AML-193 (cell line): ENCODE measurements around the gene GAMT.
"Not testable (repeated sequence)": the region's sequence is repeated elsewhere in the genome, so short reads cannot be mapped to it uniquely, and the experiment has no call there.

Experiments
- DNase-seq, 2 experiments: peaks; one replicate each; lab custom pipeline; 2025; lab: John Stamatoyannopoulos, UW

GAMT gene

GRCh38 chr19:1401138-1401888 lies at the start of gene GAMT:
Gene GAMT, minus strand, starts transcription at chr19:1401542. Its CDS starts 66 bp downstream, at chr19:1401476.
- DNase-seq: no peak

GRCh38 chr19:1449467-1450442 lies 48.4 kb upstream of the GAMT start, which contains the start of gene APC2:
Gene APC2, plus strand, starts transcription at chr19:1450121. Its CDS starts 2,881 bp downstream, at chr19:1453002.
- DNase-seq: no peak

DNA sequence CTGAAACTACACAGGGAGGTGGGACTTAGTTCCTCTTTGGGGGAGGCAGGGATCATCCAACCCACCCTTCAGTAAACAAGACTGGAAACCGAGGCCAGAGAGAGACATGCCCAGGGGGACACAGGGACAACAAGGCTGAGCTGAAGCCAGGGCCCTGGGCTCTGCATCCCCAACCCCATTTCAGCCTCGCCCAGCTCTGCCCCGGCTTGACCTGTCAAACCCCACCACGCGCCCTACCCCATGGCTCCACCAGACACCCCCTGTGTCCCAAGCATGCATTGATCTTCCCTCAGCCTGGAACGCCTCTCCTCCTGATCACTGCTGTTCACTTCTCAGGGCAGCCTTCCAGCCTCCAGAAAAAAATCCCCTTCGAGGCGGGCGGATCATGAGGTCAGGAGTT lies 46.6 kb upstream of the GAMT start:
- DNase-seq: no peak

DNA sequence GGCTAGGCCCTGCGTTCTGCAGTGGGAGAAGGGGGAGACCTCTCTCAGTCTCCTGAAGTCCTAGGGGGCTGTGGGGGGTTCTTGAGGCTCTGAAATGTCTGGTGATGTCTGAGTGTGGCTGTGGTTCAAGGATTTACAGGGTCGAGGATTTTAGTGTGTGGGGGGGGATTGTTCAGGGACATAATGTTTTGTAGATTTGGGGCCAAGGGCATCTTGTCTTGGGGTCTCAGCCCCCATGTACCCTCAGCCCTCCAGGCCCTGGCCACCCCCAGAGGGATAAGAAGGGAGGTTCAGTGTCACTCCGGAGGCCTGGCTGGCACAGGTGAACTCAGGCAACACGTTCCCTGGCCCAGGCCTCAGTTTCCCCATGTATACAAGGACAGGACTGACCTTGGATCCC lies 46.2 kb upstream of the GAMT start:
- DNase-seq: no peak

GRCh38 chr19:1446713-1447481 lies 45.6 kb upstream of the GAMT start:
- no peak for DNase-seq

DNA sequence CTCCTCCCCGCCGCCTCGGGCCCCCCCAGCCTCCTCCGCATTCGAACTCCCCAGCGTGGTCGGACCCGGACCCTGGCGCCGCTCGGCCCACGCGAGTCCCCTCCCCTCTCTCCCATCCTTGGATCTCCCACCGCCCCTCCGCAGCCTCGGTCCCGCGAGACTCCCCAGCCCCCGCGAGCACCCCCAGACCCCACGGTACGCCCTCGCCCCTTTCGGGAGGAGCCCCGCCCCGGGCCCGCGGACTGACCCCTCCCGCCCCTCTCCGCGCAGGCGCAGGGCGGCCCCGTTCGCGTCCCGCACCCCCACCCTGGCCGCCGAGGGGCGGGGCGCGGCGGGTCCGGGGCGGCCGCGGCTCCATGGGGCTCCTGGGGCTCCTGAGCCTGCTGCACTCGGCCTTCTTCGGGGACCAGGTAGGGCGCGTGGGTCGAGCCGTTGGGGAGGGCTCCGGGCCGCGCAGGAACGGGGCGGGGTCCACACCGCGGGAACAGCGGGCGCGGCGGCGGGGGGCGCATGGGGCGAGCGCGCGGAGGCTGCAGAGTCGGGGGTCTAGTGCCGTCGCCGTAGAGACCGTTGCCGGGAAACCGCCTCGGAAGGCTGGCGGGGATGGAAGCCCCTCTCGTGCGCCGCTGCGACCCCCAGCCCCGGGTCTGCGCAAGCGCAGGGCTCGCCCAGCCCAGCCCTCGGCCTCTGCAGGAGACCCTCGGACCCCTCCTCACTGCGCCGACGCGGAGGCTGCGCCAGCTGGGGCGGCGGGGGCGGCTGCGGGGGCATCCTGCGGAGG lies 44.8 kb upstream of the GAMT start:
- DNase-seq: no peak

DNA sequence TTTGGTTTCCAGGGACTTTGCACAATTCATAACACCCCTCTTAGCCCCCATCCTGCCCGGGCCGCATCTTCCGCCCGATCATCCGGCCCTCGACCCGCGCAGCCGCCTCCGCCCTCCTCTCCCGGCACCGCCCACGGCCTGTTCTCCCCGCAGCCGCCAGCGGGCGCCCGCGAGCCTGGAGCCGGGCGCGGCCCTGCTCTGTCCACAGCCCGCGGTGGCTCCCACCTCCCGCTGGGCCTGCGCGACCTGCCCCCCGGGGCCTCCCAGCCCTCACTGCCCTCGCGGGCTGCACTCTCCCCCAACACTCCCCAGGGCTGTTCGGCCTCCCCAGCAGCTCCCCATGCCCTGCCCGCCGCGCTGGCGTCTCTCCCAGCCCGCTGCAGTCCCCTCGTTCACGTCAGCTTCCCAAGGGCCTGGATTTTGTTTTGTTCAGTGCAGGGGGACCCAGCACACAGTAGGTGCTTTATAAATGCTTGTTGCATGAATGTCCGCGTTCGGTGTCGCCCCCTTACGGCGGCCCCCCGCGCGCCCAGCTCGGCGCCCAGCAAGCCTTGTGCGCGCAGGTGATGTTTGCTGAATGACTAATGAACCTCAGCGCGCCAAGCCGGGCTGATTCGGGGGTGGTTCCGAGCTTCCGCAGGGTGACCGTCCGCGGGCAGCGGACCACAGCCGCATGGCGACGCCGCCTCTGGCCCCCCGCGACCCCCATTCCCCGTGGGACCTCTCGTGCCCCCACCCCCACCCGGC lies 44.0 kb upstream of the GAMT start:
- peak; percentile 23 to 26 for DNase-seq

GRCh38 chr19:1441677-1442438 lies 40.5 kb upstream of the GAMT start:
- no peak for DNase-seq

GRCh38 chr19:1441022-1441426 lies 39.7 kb upstream of the GAMT start:
- DNase-seq: no peak

DNA sequence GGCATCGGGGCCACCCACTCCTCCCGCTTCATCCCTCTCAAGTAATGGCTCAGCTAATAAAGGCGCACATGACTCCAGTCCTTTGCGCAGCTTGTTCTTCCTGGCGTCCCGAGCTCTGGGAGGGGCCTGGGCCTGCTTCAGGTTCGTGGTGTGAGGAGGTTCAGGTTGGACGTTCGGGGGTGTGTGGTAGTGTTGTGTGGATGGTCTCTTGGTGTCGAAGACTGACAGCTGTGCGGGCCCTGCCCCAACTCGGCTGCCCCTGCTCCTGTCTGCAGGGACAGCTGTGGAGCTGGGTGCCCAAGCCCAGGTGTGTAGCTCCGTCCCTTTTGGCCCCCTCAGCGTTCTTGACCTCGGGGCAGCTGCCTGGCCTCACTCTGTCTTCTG lies 39.1 kb upstream of the GAMT start:
- no peak for DNase-seq

DNA sequence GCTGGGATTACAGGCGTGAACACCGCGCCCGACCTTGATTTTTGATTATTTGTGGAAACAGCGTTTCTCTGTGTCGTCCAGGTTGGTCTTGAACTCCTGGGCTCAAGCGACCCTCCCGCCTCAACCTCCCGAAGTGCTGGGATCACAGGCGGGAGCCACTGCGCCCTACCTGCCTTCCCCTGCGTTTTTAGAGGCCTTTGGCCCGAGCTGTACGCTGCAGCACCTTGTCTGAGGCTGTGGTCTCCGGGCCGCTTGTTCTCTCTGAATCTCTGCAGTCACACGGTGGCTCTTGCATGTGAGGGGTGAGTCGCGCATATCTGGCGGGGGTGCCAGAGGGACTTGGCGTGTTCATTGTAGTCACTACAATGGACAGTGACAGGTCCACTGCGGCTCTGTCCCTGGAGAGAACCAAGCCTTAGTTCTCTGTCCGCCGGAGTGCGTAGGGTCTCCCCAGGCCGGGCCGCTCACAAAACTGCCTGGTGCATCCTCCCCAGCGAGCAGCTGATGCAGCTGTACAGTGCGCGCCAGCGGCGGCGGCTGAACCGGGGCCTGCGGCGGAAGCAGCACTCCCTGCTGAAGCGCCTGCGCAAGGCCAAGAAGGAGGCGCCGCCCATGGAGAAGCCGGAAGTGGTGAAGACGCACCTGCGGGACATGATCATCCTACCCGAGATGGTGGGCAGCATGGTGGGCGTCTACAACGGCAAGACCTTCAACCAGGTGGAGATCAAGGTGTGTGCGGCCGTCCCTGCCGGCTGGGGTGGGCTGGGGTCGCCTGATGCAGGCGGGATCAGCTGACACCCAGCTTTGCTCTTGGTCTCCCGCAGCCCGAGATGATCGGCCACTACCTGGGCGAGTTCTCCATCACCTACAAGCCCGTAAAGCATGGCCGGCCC lies 38.4 kb upstream of the GAMT start:
- DNase-seq: not testable (repeated sequence)

- no peak for DNase-seq
Observed at GRCh38 chr19:1438933-1439354, 37.6 kb upstream of the GAMT start.

GRCh38 chr19:1438035-1438932 lies 36.9 kb upstream of the GAMT start, which contains the start of gene RPS15:
Gene RPS15, plus strand, starts transcription at chr19:1438396. Its CDS starts 30 bp downstream, at chr19:1438426.
- DNase-seq: peak; percentile 83 to 92

DNA sequence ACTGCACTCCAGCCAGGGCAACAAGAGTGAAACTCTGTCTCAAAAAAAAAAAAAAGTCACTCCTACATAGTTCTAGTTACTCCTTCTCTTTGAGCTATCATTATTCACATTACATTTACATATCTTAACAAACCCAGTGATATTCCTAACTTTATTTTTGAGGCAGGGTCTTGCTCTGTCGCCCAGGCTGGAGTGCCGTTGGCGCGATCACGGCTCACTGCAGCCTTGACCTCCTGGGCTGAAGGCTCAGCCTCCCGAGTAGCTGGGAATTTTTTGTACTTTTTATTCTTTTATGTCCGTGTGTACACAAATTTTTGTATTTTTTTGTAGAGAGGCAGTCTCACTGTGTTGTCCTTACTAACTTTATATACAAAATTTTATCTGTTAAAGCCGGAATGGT lies 36.3 kb upstream of the GAMT start:
- DNase-seq: no peak

DNA sequence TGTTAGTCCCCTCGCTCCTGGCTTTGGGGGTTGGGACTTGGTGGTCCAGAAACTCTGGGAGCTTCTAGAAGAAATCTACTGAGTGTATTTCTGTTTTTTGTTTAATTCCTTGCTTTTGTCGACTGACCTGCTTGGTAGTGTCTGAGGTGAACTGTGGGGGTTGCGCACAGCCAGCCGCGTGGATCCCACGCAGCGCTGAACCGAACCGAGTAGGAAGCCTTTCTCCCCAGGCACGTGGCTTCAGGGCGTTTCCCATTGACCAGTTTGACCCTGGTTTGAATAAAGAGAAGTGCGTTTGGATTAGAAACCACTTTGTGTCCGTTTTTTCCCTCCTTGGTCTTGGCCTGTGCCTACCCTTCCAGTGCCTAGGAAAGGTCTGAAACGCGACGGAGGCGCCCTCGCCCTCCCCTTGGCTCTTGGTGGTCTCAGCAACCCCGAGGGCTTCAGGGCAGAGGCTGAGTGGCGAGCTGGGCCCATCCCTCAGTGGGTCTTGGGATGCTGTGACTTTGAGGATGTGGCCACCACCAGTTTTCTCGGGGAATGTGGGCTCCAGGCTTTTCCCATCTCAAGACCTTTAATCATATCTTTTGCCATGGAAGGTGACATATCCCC lies 34.1 kb upstream of the GAMT start:
- DNase-seq: no peak

DNA sequence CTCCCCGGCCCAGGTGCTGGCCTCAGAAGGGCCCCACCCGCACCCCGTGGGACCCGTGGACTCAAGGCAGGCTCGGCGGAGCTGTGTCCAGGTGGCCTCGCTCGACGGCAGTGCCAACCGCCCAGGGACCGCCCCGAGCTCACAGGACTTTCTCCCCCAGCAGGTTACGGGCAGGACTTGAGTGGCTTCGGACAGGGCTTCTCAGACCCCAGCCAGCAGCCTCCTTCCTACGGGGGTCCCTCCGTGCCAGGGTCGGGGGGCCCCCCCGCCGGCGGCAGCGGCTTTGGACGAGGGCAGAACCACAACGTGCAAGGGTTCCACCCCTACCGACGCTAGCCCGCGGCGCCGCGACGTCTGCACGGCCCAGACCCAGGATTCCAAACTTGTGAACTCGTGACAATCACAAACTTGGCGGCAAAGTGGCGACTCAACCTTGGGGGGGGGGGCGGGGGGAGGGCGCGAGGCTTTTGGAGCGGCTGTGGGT lies 33.3 kb upstream of the GAMT start:
- DNase-seq: no peak

- no peak for DNase-seq
Observed at GRCh38 chr19:1434040-1434366, 32.7 kb upstream of the GAMT start.
